RWPE2 (cell line): ENCODE measurements around the gene BTBD18.

Source experiments
- ATAC-seq: fragments of 200-7000 bp; cut with Tn5 transposase; 3 replicates; pipeline ENCODE4 v1.9.1; 2021; ENCODE audit warnings: low read depth
- DNase-seq: peaks from one replicate; pipeline ENCODE4 v3.0.0-alpha.2; 2020; ENCODE audit warnings: low spot score
- H3K27ac ChIP-seq: fragments of 450-650 bp; 2 replicates; pipeline ENCODE4 v1.5.1; 2017; ENCODE audit warnings: mild to moderate bottlenecking; ENCODE audit not compliant: poor library complexity, severe bottlenecking
- H3K27me3 ChIP-seq: fragments of 250-450 bp; sonication (Bioruptor Pico); 2 replicates; pipeline ENCODE4 v1.5.1; 2021; ENCODE audit warnings: mild to moderate bottlenecking, moderate library complexity; ENCODE audit not compliant: insufficient read depth, poor library complexity, severe bottlenecking
- H3K36me3 ChIP-seq: fragments of 250-450 bp; sonication (Bioruptor Pico); 2 replicates; pipeline ENCODE4 v1.5.1; 2020; ENCODE audit warnings: low read depth, mild to moderate bottlenecking, moderate library complexity
- H3K4me1 ChIP-seq: fragments of 250-450 bp; sonication (Bioruptor Pico); 2 replicates; pipeline ENCODE4 v1.5.1; 2021; ENCODE audit warnings: mild to moderate bottlenecking, moderate library complexity; ENCODE audit not compliant: insufficient read depth, poor library complexity, severe bottlenecking
- H3K4me3 ChIP-seq: fragments of 250-450 bp; sonication (Bioruptor Pico); 2 replicates; pipeline ENCODE4 v1.5.1; 2021; ENCODE audit warnings: mild to moderate bottlenecking, moderate library complexity; ENCODE audit not compliant: severe bottlenecking
- H3K9me3 ChIP-seq: fragments of 250-450 bp; sonication (Bioruptor Pico); 2 replicates; pipeline ENCODE4 v1.5.1; 2021; ENCODE audit warnings: mild to moderate bottlenecking, moderate library complexity; ENCODE audit not compliant: severe bottlenecking
- CTCF ChIP-seq: fragments of 450-650 bp; IDR thresholded peaks from one replicate; pipeline ENCODE4 v1.5.1; 2017; ENCODE audit warnings: mild to moderate bottlenecking, moderate library complexity; ENCODE audit not compliant: poor library complexity, severe bottlenecking

The BTBD18 gene

GRCh38 chr11:57788703-57789088 lies 37.1 kb upstream of the BTBD18 start:
- no peak for ATAC-seq
- Histone ChIP-seq H3K27ac (peak overlapping the region; percentile 90), H3K9me3 (no peaks in the 10 kb centered on the region), H3K27me3 (no peaks in the 10 kb centered on the region), H3K36me3 (peaks cover 34% of the 10 kb centered on the region), H3K4me1 (peaks cover 68% of the 10 kb centered on the region), H3K4me3 (no peak overlapping the region)
- no peak for TF ChIP-seq CTCF
- no peak for DNase-seq

- ATAC-seq (peak; percentile 91), DNase-seq (peak; percentile 91)
- Histone ChIP-seq H3K27ac (peak overlapping the region; percentile 90), H3K9me3 (no peaks in the 10 kb centered on the region), H3K27me3 (no peaks in the 10 kb centered on the region), H3K4me3 (no peak overlapping the region), H3K4me1 (peaks cover 65% of the 10 kb centered on the region), H3K36me3 (peaks cover 28% of the 10 kb centered on the region)
- TF ChIP-seq CTCF = no peak
Measured at GRCh38 chr11:57787920-57788702, 36.5 kb upstream of the BTBD18 start.

- Histone ChIP-seq H3K27ac (peak overlapping the region; percentile 90), H3K4me1 (peaks cover 64% of the 10 kb centered on the region)
- no peak for DNase-seq
Measured at GRCh38 chr11:57787006-57787604, 35.5 kb upstream of the BTBD18 start.

GRCh38 chr11:57786436-57786835 lies 34.8 kb upstream of the BTBD18 start:
- H3K27ac ChIP-seq = peak overlapping the region; percentile 90
- TF ChIP-seq CTCF = no peak
- H3K36me3 ChIP-seq = peaks cover 25% of the 10 kb centered on the region
- no peaks in the 10 kb centered on the region for H3K27me3 ChIP-seq
- H3K9me3 ChIP-seq = no peaks in the 10 kb centered on the region
- ATAC-seq = no peak
- no peak overlapping the region for H3K4me3 ChIP-seq
- H3K4me1 ChIP-seq = peaks cover 64% of the 10 kb centered on the region
- no peak for DNase-seq

More at GRCh38 chr11:57787006-57787604, 35.5 kb upstream of the BTBD18 start:
- Histone ChIP-seq H3K4me3 (no peak overlapping the region), H3K27me3 (no peaks in the 10 kb centered on the region), H3K9me3 (no peaks in the 10 kb centered on the region), H3K36me3 (peaks cover 31% of the 10 kb centered on the region)
- no peak for TF ChIP-seq CTCF
- ATAC-seq = no peak

GRCh38 chr11:57785072-57785471 lies 33.5 kb upstream of the BTBD18 start:
- Histone ChIP-seq H3K27ac (peak overlapping the region; percentile 90), H3K9me3 (no peaks in the 10 kb centered on the region), H3K36me3 (peaks cover 29% of the 10 kb centered on the region), H3K4me3 (no peak overlapping the region), H3K4me1 (peaks cover 70% of the 10 kb centered on the region), H3K27me3 (no peaks in the 10 kb centered on the region)
- ATAC-seq (no peak), DNase-seq (no peak)
- no peak for TF ChIP-seq CTCF
